GM19467 (cell line): ENCODE results near the gene SOX5.
"Not testable (repeated sequence)": the region's sequence is repeated elsewhere in the genome, so short reads cannot be mapped to it uniquely, and the experiment has no call there.

Source experiments
- ATAC-seq: cut with Tn5 transposase; IDR thresholded peaks from one replicate; pipeline ENCODE4 v1.9.1; 2021; ENCODE audit warnings: mild to moderate bottlenecking, moderate library complexity; ENCODE audit not compliant: unreplicated experiment

SOX5 gene

DNA sequence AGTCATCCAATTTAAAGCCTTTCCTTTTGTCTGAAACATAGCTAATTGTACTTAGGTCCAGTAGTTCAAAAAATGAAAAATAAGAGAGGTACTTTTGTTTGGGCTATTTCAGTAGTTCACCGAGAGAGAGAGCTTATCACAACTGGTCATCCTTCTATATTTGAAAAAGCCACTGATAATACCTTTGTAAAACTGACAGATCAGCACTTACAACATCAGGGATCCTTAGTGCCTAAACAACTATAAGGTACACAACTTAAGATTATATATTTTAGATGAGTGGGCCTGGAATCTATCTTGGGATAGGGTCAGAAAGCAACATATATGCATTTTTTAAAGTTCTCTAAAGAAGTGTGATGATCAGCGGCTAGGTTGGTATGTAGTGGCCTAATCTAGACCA is 97.9 kb downstream of the SOX5 start:
- ATAC-seq, result no peak

DNA sequence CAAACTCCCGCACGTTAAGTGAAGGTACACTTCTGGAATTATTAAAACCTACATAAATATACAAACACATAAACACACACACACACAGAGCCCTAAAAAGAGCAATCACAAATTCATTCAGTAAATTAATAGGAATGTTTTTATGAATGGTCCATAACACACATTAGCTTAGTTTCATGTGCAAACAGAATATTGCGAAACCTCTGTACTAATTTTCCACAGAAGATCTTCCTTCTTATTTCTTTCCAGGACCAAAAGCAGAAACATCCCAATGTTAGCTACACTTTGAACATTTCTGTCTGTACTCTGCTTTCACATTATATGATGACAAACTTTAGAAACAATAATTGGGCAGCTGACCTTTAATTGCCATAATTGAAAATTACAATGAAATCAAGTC is 101.6 kb downstream of the SOX5 start:
- ATAC-seq, result no peak

DNA sequence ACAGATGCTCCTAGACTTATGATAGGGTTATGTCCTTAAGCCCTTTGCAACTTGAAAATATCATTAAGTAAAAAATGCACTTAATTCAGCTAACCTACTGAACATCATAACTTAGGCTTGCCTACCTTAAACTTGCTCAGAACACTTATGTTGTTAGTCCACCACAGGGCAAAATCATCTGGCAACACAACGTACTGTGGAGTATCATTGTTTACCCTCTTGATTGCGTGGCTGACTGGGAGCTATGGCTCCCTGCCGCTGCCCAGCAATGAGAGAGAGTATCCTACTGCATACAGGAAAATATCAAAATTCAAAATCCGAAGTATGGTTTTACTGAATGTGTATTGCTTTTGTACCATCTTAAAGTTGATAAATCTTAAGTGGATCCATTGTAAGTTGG is 105.5 kb downstream of the SOX5 start:
- no peak for ATAC-seq

DNA sequence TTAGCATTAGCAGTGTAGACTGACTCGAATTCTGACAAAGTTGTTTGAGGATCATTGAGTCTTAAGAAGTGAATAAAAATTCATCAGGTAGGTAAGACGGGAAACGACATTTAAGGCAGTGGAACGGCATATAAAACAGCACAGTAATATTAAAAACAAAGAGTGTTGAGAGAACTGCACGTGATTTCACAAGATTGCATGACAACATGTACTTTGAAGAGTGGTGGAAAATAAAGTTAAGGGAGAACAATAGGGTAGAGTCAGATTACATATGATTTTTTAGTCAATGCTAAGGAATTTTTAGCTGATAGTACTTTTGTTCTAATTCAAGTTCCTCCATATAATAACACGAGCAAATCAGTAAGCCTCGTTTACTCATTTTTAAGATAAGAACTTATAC is 115.4 kb downstream of the SOX5 start:
- ATAC-seq, result no peak

DNA sequence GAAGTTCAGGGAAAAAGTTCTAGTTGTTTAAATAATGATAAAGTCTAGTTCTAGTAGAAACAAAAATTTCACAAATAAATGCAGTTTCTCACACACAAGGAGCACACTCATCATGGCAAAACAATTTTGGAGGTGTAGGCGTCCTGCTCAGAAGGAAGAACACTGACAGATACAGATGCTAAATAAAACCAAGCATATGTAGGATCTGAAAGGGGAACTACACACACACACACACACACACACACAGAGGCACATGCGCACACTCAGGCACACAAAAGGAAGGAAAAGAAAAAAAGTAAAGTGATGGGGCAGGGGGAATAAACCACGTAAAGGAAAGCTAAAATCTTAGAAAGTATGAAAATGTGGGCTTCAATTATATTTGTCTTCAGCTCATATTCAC is 117.7 kb downstream of the SOX5 start:
- ATAC-seq, result no peak

DNA sequence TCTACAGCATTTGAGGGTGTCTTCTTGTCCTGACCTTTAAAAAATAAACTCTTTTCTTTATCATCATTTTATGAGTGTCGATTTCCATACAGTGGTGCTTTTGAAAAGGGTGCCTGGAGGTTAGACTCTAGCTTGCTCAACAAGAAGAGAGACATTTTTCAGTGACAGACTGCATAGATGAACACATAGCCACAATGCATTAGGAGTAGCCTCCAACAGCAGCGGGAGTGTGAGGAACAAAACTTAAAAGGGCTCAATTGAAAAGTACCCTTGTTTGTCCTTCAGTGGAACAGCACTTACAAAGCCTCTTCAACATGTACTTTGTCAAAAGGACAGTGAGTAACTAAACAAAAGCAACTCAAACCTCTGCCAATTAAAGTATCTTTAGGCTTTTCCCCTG is 119.3 kb downstream of the SOX5 start:
- ATAC-seq, result no peak

DNA sequence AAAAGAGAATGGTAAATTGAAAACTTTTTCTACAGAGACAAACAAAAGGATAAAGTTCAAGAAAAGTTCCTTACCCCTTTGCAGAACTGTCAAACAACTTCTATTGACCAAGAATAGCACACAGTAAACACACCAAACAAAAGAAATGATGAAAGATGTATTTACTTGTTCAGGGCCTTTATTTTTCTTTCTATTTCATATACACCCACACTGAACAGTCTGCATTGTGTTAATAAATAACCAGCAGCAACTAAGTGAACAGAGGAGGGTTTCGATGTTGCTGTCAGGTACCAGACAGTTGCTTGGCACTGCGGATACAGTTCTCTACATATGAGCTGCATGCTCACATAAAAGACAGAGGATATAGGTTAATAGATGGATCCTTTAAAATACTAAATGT is 122.1 kb downstream of the SOX5 start:
- ATAC-seq, result no peak

DNA sequence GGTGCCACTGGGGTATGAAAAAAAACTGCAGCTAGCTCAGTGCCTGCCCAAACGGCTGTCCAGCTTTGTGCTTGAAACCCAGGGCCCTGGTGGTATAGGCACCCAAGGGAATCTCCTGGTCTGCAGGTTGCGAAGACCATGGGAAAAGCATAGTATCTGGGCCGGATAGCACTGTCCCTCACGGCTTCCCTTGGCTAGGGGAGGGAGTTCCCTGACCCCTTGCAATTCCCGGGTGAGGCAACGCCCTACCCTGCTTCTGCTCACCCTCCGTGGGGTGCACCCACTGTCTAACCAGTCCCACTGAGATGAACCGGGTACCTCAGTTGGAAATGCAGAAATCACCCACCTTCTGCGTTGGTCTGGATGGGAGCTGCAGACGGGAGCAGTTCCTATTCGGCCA is 124.3 kb downstream of the SOX5 start:
- not testable (repeated sequence) for ATAC-seq

DNA sequence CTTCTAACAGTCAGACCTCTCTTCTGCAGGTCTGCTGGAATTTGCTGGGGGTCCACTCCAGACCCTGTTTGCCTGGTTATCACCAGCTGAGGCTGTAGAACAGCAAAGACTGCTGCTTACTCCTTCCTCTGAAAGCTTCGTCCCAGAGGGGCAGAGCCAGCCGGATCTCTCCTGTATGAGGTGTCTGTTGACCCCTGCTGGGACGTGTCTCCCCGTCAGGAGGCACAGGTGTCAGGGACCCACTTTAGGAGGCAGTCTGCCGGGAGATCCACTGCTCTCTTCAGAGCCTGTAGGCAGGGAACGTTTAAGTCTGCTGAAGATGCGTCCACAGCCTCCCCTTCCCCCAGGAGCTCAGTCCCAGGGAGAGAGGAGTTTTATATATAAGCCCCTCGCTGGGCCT is 125.1 kb downstream of the SOX5 start:
- no peak for ATAC-seq

DNA sequence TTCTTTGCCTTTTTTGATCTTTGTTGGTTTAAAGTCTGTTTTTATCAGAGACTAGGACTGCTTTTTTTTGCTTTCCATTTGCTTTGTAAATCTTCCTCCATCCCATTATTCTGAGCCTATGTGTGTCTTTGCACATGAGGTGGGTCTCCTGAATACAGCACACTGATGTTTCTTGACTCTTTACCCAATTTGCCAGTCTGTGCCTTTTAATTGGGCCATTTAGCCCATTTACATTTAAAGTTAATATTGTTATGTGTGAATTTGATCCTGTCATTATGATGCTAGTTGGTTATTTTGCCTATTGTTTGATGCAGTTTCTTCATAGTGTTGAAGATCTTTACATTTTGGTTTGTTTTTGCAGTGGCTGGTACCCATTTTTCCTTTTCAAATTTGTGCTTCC is 126.6 kb downstream of the SOX5 start:
- ATAC-seq, result not testable (repeated sequence)

DNA sequence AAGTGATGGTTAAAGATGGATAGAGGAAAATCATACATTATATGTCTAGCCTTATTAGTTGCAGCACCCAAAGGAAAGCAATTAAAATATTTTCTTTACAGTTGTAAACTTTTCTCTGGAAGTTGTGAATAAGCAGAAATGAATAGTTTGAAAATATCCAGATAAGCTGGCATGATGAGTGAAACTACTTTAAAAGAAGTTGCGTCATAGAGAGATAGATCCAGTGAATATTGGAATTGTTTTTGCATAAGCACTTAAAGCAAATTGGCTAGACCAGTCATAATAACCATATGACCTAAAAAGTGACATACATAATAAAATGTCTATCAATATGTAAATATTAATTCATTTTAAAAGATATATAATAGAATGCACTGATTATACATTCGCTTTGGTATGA is 132.1 kb downstream of the SOX5 start:
- ATAC-seq, result no peak

DNA sequence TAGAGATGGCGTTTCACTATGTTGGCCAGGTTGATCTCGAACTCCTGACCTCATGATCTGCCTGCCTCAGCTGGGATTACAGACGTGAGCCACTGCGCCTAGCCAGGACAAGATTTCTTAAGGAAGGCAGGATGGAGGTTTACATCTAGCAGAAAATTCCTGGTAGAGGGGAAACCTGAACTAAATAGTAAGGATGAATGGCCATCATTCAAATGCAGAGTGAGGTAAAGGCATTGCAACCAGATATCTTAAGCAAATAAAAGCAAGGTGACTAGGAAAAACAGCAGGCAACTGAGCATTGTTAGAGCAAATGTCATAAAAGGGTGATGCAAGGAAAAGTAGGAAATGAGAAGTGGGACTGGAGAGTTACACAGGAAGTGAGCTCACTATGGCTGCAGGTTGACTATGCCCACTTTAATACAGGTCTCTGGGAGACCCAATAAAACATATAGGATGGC is 133.0 kb downstream of the SOX5 start:
- no peak for ATAC-seq

DNA sequence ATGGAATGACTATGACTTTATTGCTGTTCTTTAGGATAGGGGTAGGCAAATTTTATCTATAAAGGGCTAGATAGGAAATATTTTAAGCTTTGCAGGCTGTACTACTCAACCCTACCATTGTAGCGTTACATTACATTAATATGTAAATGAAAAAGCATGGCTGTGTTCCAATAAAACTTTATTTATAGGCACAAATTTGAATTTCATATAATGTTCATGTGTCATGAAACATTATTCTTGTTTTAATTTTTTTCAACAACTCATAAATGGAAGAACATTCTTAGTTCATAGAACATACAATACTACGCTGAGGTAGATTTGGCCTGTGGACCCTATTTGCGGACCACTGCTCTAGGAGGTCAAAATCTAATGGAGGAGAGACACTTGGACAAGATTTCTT is 133.7 kb downstream of the SOX5 start:
- no peak for ATAC-seq

DNA sequence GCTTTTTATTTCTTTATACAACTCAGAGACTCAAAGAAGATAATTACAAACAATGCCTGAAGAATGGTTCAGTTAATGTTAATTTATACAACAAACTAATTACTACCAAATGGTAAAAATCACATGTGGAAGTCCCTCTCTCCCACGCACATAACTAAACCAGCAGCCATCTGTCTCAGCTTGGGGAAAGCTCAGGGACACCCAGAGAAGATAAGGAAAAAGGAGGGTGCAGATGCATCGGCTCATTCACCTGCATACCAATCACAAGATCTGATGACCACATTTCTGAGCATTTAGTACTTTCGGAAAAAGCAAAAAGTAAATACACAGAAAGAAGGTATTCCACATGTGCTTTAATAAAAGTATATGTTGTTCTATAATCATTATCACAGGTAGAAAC is 136.3 kb downstream of the SOX5 start:
- ATAC-seq, result no peak

DNA sequence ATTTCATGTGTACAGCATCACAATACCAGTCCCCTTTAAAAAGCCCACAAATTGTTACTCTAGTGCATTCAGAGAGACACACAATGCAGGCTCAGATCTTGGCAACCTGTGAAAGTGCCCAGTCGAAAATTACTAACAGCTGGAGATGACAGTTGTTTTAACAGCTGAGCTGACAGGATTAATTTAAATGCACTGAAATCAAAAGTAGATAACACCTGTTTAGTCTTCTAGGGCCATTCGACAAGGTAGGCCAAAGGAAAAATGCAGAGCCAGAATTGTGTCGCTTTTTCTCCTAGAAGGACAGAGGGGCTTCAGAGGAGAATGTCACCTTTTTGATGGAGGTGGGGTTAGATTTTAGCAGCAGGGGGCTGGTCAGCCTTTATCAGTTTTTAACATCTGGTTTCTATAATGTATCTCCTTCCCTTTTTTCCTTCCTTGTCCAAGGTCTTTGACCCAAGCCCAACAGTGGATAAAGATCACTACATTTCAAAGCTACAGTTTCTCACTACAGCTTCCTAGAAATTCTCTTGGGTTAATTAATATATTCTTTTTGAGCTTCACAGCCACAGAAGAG is 139.1 kb downstream of the SOX5 start:
- no peak for ATAC-seq

DNA sequence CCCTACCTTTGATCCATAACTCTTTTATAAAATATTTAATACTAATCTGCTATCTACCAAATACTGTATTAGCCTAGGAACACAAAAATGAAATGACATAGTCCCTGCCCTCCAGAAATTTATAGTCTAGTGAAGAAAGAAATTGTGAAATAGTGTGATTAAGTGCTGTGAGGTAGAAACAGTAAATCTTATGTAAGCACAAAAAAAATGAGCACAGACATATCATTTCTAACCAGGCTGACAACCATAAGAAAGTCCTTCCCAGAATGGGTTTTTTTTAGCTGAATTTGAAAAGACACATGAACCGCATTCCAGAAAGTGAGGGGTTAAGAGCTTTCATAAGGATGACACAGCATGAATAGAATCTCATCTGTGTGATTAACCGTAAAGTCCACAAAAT is 145.9 kb downstream of the SOX5 start:
- ATAC-seq, result no peak

DNA sequence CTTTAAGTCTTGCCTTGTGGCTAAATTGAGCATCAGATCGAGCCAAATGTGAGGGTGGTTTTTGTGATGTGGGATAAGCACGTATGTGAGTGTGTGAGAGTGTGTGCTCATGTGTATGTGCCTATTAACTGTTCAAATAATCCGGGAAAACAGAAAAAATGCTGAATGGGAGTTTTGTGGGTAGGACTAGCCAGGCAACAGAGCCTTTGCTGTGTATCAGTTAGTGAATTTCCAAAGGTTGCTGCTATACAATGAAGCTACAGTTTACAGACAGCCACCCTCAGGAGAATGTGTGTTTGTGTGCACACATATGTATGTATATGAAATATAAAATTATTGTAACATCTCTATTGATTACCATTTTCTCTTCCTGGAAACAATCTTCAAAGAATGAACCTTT is 154.0 kb downstream of the SOX5 start:
- no peak for ATAC-seq

DNA sequence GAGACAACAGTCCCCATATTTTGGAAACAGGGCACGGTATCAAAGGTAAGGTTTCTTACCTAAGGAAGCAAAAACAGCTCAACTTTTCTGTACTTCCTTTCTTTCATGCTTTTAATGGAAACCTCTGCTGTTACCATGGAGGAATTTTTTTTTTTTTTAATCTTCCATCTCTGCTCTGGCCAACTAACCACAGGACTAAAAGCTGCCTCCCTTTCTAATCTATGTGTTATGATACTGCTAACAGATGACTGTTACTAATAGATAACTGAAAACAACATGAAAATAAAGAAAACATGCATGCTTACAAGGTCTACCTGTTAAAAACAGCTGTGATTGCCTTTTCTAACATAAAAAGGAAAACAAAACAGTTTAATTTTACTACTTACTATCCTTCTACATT is 168.4 kb downstream of the SOX5 start:
- no peak for ATAC-seq

DNA sequence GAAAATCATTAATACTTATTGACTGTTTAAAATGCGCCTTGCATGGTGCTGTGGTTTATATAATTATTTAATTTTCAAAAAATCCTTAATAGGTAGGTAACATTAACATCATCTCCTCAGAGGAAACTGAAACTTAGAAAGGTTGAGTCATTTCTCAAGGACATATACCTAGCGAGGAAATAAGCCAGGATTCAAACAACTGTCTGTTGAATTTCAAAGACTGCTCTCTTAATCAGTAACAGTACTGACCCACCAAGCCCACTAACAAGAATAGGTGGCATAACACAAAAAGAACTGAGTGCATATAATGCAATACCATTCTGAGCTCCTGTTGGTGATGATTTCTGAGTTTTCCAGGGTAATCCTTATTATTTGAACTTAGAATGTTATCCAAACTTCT is 174.3 kb downstream of the SOX5 start:
- no peak for ATAC-seq

DNA sequence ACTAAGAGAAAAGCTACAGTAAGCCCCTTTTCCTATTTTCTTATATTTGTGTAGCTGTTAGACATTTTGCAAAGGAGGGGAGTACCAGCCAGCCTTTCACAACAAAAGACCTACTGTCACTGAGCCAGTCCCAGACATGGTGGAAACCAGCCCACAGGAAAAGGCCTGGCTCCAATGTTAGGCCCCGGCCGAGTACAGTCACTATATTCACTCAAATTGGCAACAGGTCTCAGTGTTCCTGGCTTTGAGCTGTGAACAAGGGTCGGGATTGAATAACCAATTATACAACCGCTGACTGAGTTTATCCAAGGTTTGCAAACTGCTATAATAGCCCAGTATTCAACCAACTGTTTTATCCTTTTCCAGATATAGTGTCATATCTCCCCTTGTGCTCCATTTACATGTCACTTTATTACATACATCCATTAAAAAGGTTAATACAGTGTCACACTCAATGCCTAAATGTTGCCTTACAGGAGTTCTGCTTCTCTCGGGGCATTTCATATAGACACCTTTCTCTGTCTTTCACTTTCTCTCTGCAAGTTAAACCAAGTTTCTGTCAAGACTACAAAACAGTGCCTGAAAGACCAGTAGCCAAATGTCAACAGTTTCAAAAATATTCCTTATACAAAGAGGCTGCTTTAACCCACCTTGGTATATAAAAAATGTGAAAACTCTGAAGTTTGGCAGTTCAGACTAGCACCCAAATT is 178.1 kb downstream of the SOX5 start:
- no peak for ATAC-seq

DNA sequence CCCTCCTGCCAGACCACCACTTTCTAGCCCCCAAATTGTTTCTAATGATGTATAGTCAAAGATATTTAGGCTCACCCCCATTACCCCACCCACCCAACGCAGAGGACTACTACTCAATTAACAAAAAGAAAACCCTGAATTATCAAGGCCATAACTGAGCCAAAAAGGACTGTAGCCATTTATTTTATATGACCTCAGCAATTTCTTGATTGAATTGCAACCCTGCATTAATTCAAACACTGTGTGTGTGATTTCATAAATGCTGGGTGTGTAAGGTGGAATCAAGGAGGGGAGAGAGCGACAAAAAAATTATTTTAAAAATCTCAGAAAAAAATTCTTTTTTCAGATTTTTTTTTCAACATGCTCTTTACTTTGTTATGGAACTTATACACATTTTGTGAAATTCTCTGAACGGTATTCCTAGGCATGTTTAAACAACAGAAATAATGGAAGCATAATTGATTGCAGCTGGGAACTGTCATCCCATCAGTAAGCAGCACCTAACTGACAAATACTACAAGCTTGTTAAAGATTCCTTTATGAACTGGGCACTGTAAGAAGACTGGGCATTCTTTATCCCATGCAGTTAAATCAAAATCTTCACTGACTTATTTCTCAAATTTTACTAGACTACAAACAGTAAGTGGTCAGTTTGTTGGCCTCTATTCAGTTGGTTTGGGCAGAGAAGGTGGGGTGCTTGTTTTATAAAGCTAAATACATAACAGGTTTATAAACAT is 179.1 kb downstream of the SOX5 start:
- ATAC-seq, result no peak

DNA sequence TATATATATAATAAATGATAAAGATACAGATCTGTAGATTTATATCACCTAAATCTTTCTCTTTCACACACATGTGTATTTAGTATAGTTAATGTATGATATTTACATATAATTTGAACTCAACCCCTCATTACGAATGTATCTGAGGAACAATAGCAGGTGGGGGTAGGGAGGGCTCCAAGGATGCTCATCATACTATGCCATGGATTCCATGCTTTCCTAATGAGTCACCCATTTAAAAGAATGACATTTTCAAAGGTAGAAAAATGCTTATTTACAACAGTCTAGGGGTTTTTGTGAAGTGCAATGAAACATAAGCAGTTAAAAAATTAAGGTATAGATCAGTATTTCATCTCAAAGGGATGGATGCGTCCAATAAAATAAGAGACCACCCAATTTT is 181.6 kb downstream of the SOX5 start:
- ATAC-seq, result no peak
